ENCODE results near the gene LGR4.
A peak's percentile ranks its signal among the peaks of the same experiment; 100 is the strongest.
"Not testable (repeated sequence)": the region's sequence is repeated elsewhere in the genome, so short reads cannot be mapped to it uniquely, and the experiment has no call there.

The LGR4 gene, protein sequence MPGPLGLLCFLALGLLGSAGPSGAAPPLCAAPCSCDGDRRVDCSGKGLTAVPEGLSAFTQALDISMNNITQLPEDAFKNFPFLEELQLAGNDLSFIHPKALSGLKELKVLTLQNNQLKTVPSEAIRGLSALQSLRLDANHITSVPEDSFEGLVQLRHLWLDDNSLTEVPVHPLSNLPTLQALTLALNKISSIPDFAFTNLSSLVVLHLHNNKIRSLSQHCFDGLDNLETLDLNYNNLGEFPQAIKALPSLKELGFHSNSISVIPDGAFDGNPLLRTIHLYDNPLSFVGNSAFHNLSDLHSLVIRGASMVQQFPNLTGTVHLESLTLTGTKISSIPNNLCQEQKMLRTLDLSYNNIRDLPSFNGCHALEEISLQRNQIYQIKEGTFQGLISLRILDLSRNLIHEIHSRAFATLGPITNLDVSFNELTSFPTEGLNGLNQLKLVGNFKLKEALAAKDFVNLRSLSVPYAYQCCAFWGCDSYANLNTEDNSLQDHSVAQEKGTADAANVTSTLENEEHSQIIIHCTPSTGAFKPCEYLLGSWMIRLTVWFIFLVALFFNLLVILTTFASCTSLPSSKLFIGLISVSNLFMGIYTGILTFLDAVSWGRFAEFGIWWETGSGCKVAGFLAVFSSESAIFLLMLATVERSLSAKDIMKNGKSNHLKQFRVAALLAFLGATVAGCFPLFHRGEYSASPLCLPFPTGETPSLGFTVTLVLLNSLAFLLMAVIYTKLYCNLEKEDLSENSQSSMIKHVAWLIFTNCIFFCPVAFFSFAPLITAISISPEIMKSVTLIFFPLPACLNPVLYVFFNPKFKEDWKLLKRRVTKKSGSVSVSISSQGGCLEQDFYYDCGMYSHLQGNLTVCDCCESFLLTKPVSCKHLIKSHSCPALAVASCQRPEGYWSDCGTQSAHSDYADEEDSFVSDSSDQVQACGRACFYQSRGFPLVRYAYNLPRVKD

GRCh38 chr11:27472398-27473016 is at the start of gene LGR4:
LGR4 (minus strand) TSS chr11:27472790; CDS start chr11:27472302, 488 bp downstream.
- peak; percentile 63 for DNase-seq (ENCODE audit: low spot score)

- DNase-seq (ENCODE audit: low spot score) = no peak
Observed at GRCh38 chr11:27520226-27520625, 47.6 kb upstream of the LGR4 start.

DNA sequence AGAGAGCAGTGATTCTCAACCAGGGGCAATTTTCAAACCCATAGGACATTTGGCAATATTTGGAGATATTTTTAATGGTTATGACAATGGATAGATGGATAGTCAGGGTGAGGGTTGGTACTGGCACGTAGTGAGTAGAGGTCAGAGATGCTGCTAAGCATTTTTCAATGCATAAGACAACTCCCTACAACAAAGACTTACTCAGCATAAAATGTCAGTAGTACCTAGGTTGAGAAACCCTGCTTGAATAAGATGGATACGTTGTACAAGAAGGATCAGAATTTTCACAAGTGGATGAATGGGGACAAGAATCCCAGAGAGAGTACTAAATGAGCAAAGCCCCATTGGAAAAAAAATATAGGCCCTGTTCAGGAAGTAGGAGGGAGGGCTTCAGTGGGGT is 45.9 kb upstream of the LGR4 start:
- DNase-seq (ENCODE audit: low spot score) = no peak

- DNase-seq (ENCODE audit: low spot score) = not testable (repeated sequence)
Observed at GRCh38 chr11:27517490-27517889, 44.9 kb upstream of the LGR4 start.

- no peak for DNase-seq (ENCODE audit: low spot score)
Observed at GRCh38 chr11:27514558-27514957, 42.0 kb upstream of the LGR4 start.

GRCh38 chr11:27514076-27514475 is 41.5 kb upstream of the LGR4 start:
- DNase-seq (ENCODE audit: low spot score) = no peak

DNA sequence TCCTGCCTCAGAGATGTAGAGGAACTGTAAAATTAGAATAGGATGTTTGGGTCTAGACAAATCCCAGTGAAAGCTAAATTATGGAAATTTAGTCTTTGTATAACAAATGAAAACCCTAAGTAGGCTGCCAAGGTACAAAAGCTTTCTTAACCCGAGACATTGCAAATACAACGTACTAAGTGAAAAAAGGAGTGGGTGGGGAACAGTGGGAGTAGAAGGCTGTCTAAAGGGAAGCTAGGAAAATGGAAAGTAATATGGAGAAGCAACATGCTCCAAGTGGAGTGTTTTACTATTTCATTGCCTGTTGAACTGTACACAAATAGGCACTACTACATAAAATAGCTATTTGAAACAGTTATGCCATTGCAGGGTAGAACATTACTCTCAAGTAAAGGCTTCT is 40.8 kb upstream of the LGR4 start:
- no peak for DNase-seq (ENCODE audit: low spot score)

DNA sequence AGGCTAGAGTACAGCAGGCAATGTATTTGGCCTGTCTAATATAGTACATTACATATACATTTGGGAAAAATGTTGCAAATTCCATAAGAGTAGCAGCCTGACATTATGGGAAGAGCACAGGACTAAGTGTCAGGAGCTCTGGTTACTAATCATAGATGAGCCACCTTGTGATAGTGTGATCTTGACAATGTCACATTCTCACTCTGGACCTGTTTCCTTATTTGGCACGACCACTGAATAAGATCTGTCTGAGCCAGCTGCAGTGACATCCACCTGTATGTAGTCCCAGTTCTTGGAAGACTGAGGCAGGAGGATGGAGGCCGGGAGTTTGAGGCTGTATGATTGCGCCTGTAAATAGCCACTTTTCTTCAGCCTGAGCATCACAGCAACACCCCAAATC is 39.6 kb upstream of the LGR4 start:
- no peak for DNase-seq (ENCODE audit: low spot score)

- DNase-seq (ENCODE audit: low spot score) = no peak
Observed at GRCh38 chr11:27509908-27510307, 37.3 kb upstream of the LGR4 start.

DNA sequence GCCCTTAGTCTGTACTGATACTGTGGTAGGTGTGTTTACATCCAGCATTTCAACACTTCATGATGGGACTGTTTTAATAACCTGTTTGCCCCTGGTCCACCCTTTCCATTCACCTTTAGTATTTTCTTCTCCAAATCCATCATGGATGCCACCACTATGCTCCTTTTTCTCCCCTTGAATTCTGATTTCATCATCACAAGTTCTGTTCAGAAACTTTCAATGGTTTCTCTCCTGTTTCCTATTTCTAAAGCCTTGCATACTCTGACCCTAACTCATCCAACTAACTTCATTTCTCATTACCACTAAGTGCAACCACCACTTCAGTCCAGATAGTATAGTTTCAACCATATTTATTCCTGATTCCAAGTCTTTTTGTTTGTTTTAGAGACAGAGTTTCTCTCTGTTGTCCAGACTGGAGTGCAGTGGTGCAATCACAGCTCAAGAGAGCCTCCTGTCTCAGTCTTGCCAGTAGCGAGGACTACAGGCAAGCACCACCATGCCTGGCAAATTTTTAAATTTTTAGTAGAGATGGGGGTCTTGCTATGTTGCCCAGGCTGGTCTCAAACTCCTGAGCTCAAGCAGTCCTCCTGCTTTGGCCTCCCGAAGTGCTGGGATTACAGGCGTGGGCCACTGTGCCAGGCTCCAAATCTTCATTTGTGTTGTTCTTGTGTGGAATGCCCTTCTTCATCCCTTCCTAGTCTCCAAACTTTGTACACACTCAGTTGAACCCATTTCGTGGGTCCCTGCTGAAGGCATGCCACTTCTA is 35.1 kb upstream of the LGR4 start:
- no peak for DNase-seq (ENCODE audit: low spot score)

GRCh38 chr11:27506200-27507182 is 33.9 kb upstream of the LGR4 start, which contains the start of gene LIN7C:
LIN7C (minus strand) TSS chr11:27506769; CDS start chr11:27506752, 17 bp downstream.
- DNase-seq (ENCODE audit: low spot score) = peak; percentile 94

GRCh38 chr11:27505781-27506180 is 33.2 kb upstream of the LGR4 start:
- DNase-seq (ENCODE audit: low spot score) = no peak

DNA sequence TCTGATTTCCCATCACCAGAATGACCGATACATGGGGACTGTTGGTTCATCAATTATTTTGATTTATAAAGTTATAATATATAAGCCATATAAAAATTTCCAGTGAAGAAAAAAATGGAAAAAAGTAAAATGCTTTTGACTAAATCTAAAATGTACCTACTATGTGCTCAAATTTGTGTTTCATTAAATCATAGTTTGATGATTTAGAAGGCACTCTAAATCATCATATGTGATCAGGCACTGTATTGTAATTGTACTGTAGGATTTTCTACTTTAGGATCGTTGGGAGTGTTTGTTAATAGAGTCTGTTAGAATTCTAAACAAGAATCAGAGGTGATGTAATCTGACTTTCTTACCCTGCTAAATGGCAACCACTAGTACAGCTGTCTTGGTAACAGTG is 31.6 kb upstream of the LGR4 start:
- no peak for DNase-seq (ENCODE audit: low spot score)

DNA sequence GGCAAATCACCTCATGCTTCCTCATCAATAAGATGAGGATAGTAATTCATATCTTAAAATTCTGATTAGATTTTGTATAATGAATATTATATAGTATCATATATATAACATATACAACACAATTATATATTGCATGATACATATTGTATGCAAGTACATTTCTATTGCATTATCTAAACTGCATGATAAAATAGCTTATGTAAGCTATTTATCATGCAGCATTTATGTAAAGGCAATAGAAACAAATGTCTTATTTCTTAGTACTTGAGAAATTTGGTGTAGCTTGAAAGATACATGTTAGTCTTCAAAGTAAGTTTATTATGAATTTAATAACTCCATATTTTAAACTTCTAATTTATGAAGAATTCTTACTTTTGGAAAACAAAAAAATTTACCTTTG is 28.5 kb upstream of the LGR4 start:
- no peak for DNase-seq (ENCODE audit: low spot score)

GRCh38 chr11:27497911-27498310 is 25.3 kb upstream of the LGR4 start:
- DNase-seq (ENCODE audit: low spot score) = no peak

GRCh38 chr11:27497284-27497866 is 24.8 kb upstream of the LGR4 start:
- DNase-seq (ENCODE audit: low spot score) = peak; percentile 23

DNA sequence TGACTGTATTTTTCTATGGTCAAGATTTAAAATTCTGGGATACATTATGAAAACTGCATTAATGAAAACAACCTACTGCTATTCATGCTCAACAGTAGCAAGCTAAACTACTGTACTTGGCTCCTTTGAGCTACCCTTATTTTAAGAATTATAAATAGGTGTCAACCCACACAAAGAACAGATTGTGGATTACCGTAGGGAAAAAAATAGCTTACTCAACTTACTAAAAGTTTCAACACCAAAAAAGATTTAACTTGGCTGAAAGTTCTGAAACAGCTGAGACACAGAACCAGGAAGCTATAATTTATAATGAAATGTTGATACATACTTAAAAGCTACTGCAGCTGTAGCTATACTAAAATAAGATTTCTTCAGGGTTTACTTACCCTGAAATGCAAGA is 23.9 kb upstream of the LGR4 start:
- DNase-seq (ENCODE audit: low spot score) = no peak

DNA sequence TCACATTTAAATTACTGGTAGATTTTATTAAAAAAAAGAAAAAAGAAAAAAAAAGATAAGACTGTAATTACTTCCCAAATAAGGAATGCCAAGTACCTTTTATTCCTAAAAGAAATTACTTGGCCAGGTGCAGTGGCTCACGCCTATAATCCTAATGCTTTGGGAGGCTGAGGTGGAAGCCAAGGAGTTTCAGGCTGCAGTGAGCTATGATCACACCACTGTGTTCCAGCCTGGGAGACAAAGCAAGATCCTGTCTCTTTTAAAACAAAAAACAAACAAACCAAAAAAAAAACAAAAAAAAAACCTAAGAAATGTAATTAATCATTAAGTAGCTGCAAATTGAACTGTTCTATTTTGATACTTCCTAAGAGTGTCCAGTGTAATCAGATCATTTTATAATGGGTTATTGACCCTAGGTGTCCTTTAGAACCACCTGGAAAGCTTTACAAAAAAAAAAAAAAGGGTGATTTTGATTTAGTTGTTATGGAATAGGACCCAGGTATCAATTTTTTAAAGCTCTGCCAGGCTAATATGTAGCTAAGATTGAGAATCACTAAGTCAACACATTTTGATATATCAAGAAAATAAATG is 23.2 kb upstream of the LGR4 start:
- DNase-seq (ENCODE audit: low spot score) = no peak

DNA sequence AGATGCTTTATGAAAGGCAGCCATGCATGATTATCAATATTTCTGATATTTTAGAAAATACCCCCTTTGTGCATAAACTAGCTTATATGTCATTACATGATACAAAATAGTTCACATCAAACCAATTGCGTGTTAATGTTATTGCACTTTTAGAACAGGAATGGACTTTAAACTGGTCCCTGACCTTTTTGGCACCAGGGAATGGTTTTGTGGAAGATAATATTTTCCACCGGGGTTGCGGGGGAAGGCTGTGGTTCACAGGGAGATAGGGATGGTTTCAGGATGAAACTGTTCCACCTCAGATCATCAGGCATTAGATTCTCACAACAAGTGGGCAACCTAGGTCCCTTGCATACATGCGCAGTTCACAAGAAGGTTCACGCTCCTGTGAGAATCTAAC is 16.5 kb upstream of the LGR4 start:
- no peak for DNase-seq (ENCODE audit: low spot score)

DNA sequence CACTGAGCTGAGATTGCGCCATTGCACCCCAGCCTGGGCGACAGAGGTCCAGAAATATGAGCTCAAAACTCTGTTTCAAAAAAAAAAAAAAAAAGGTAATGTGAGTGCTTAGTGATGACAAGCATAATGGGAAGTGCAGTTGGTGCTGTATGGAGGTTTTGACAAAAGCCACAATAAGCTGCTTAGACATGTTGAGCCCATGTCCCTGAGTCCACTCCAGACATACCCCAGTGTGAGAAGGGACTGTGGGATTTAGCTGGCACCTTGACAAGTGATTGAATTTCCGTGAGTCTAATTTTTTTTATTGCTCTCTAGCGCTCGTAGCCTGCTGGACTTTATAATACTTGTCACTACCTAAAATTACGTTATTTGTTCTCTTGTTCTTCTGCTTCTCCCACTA is 15.1 kb upstream of the LGR4 start:
- DNase-seq (ENCODE audit: low spot score) = no peak
